ENCODE measurements around the gene POC1A.

- TF ChIP-seq, protein P1, sequence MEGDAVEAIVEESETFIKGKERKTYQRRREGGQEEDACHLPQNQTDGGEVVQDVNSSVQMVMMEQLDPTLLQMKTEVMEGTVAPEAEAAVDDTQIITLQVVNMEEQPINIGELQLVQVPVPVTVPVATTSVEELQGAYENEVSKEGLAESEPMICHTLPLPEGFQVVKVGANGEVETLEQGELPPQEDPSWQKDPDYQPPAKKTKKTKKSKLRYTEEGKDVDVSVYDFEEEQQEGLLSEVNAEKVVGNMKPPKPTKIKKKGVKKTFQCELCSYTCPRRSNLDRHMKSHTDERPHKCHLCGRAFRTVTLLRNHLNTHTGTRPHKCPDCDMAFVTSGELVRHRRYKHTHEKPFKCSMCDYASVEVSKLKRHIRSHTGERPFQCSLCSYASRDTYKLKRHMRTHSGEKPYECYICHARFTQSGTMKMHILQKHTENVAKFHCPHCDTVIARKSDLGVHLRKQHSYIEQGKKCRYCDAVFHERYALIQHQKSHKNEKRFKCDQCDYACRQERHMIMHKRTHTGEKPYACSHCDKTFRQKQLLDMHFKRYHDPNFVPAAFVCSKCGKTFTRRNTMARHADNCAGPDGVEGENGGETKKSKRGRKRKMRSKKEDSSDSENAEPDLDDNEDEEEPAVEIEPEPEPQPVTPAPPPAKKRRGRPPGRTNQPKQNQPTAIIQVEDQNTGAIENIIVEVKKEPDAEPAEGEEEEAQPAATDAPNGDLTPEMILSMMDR (conservative IDR thresholded peaks at IDR 0.05 in 1 of 2, IDR thresholded peaks at IDR 0.05 in 1 of 2; ENCODE audit: low read depth in 1 of 2, low read length in 2 of 2) = no peak
- TF ChIP-seq EZH2 (IDR thresholded peaks at IDR 0.05; ENCODE audit: low read length, missing control alignments) = no peak
These were observed 36.3 kb upstream of the POC1A start for GRCh38 chr3:52190294-52191074.

All from fibroblast of lung (primary cell).